A673 (cell line): Measurements from ENCODE around the gene CBL. TPM values are rescaled to one million over a fixed set of nuclear protein-coding genes. Genes with fewer than 3 reads are reported as not detected.

Experiments used
- BruUV-seq: library from RNA; stranded (reverse); fragments of 400-500 nt; replicated peaks from 2 replicates; lab custom pipeline; 2021; lab: Mats Ljungman, UMichigan
- CTCF ChIA-PET: fragments of 300-600 bp; sonication (Branson Sonifier 250); formaldehyde crosslinking; loops from one replicate; lab custom pipeline; 2022; ENCODE audit warnings: antibody characterized with exemption; lab: Charles Lee
- POLR2A ChIA-PET: fragments of 300-600 bp; sonication (Branson Sonifier 250); formaldehyde crosslinking; loops from one replicate; lab custom pipeline; 2022; ENCODE audit warnings: antibody characterized with exemption; ENCODE audit not compliant: low non-redundant PET; lab: Charles Lee
- DNase-seq: peaks from one replicate; pipeline ENCODE4 v3.0.0-alpha.2; 2015; ENCODE audit warnings: low spot score
- H3K27ac ChIP-seq: fragments of 200-600 bp; sonication (generic); 2 replicates; pipeline ENCODE4 v1.5.1; 2016; ENCODE audit warnings: mixed run types, low read depth, mild to moderate bottlenecking, mixed read lengths, antibody characterized with exemption, low read length; ENCODE audit not compliant: poor library complexity, severe bottlenecking
- H3K27me3 ChIP-seq: fragments of 200-600 bp; sonication (generic); replicated peaks from 2 replicates; pipeline ENCODE4 v1.6.1; 2017; ENCODE audit warnings: mixed run types, low read depth, mild to moderate bottlenecking, mixed read lengths, antibody characterized with exemption, low read length; ENCODE audit not compliant: insufficient read depth, poor library complexity
- H3K36me3 ChIP-seq: fragments of 200-600 bp; sonication (generic); 2 replicates; pipeline ENCODE4 v1.6.1; 2016; ENCODE audit warnings: mixed run types, mild to moderate bottlenecking, mixed read lengths, antibody characterized with exemption, low read length; ENCODE audit not compliant: insufficient read depth, poor library complexity, severe bottlenecking
- H3K4me1 ChIP-seq: fragments of 200-600 bp; sonication (generic); 2 replicates; pipeline ENCODE4 v1.6.1; 2017; ENCODE audit warnings: mixed run types, mild to moderate bottlenecking, mixed read lengths, antibody characterized with exemption, low read length; ENCODE audit not compliant: insufficient read depth, poor library complexity, severe bottlenecking
- H3K4me3 ChIP-seq: fragments of 200-600 bp; sonication (generic); 2 replicates; pipeline ENCODE4 v1.5.1; 2016; ENCODE audit warnings: low read depth, mixed run types, mild to moderate bottlenecking, mixed read lengths, low read length; ENCODE audit not compliant: poor library complexity, severe bottlenecking
- H3K9me3 ChIP-seq: fragments of 200-600 bp; sonication (generic); 2 replicates; pipeline ENCODE4 v1.6.1; 2016; ENCODE audit warnings: mixed run types, low read depth, mild to moderate bottlenecking, mixed read lengths, antibody characterized with exemption, low read length; ENCODE audit not compliant: poor library complexity, severe bottlenecking
- CTCF ChIP-seq: fragments of 300-800, 200-600 bp; sonication (generic); conservative IDR thresholded peaks from 2 replicates; pipeline ENCODE4 v1.5.1; 2017; ENCODE audit warnings: low read depth, mild to moderate bottlenecking, antibody characterized with exemption, low read length, moderate library complexity, mixed read lengths
- EZH2 ChIP-seq: fragments of 200-600 bp; sonication (generic); IDR thresholded peaks from 2 replicates; pipeline ENCODE4 v1.6.1; 2017; ENCODE audit warnings: borderline replicate concordance, low read depth, mild to moderate bottlenecking, mixed read lengths, antibody characterized with exemption, low read length; ENCODE audit not compliant: poor library complexity, severe bottlenecking
- intact Hi-C: fragments of 100-400 bp; cut with micrococcal nuclease; formaldehyde crosslinking; loops from one replicate; pipeline ENCODE4 v1.10.0; 2022; ENCODE audit not compliant: unreplicated experiment
- total RNA-seq: library from RNA; stranded (reverse); gene quantifications from 2 replicates; pipeline ENCODE4 v1.2.3, GENCODE V29; 2021

CBL gene
- total RNA-seq, 1 experiment from 2014 or later: 40.7 TPM

GRCh38 chr11:119297938-119298337, 91.8 kb downstream of the CBL start:
- ChIA-PET POLR2A (no interaction called here), CTCF (no interaction called here)
- no peaks in the 10 kb centered on the region for H3K27me3 ChIP-seq
- intact Hi-C loops: no loop called here
- H3K4me3 ChIP-seq: no peak overlapping the region
- H3K4me1 ChIP-seq: no peaks in the 10 kb centered on the region
- no peaks in the 10 kb centered on the region for H3K9me3 ChIP-seq
- H3K27ac ChIP-seq: no peak overlapping the region
- TF ChIP-seq EZH2: no peak
- no peak for TF ChIP-seq CTCF
- no TSS peak for BruUV-seq
- no peak for DNase-seq
- peaks cover 43% of the 10 kb centered on the region for H3K36me3 ChIP-seq

GRCh38 chr11:119298726-119299125, 92.6 kb downstream of the CBL start:
- CTCF ChIA-PET: interaction anchor here (0.6 kb wide), 1 partner anchor 26 kb away, joined by 6 read pairs; no protein-coding TSS in a partner anchor

DNA sequence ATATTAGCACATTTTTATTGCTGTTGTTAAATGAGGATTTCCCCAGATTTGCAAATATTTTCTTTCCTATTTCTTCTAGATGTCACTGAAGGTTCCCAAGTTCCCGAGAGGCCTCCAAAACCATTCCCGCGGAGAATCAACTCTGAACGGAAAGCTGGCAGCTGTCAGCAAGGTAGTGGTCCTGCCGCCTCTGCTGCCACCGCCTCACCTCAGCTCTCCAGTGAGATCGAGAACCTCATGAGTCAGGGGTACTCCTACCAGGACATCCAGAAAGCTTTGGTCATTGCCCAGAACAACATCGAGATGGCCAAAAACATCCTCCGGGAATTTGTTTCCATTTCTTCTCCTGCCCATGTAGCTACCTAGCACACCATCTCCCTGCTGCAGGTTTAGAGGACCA, 93.3 kb downstream of the CBL start:
- CTCF ChIA-PET: no interaction called here
- no TSS peak for BruUV-seq
- POLR2A ChIA-PET: no interaction called here
- Histone ChIP-seq H3K9me3 (no peaks in the 10 kb centered on the region), H3K27me3 (no peaks in the 10 kb centered on the region), H3K4me1 (no peaks in the 10 kb centered on the region), H3K4me3 (no peak overlapping the region), H3K27ac (no peak overlapping the region), H3K36me3 (peaks cover 51% of the 10 kb centered on the region)
- TF ChIP-seq CTCF: no peak
- no peak for TF ChIP-seq EZH2
- no peak for DNase-seq
- intact Hi-C loops: no loop called here

More at GRCh38 chr11:119298726-119299125, 92.6 kb downstream of the CBL start:
- no TSS peak for BruUV-seq
- intact Hi-C loops: no loop called here
- POLR2A ChIA-PET: no interaction called here
- H3K4me1 ChIP-seq: no peaks in the 10 kb centered on the region
- no peak overlapping the region for H3K4me3 ChIP-seq
- no peak overlapping the region for H3K27ac ChIP-seq
- TF ChIP-seq CTCF (no peak), EZH2 (no peak)
- no peaks in the 10 kb centered on the region for H3K9me3 ChIP-seq
- peaks cover 50% of the 10 kb centered on the region for H3K36me3 ChIP-seq
- no peaks in the 10 kb centered on the region for H3K27me3 ChIP-seq
- no peak for DNase-seq
